ENCODE measurements around the gene ZNF219. TPM values are rescaled to one million over a fixed set of nuclear protein-coding genes. Genes with fewer than 3 reads are reported as not detected.
A peak's percentile ranks its signal among the peaks of the same experiment; 100 is the strongest.

The ZNF219 gene
- total RNA-seq, 1 donor from 2014 or later, result 143 TPM

DNA sequence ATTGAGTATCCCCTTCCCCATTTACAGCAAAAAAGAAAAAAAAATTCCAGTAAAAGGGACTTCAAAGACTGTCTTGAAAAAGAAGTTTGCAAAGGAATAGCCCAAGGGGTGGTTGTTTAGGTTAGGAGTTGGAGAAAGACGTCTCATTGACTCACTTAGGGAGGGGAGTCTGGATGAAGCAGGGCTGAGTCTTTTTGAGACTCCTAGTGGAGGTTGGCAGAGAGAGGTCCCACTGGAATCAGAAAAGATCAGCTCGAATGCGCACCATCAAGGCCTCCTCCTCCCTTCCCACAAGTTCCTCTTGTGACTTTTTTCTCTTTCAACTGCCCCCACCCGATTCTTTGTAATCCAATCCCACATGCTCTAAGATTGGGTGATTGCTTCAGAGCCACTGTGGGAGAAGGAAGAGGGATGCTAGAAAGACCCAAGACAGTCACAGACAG, 26.4 kb downstream of the ZNF219 start:
- Mint-ChIP-seq H3K4me3 (peak overlapping the region; percentile 96), H3K27me3 (ENCODE audit: low read depth) (peaks cover 2% of the 10 kb centered on the region), H3K27ac (ENCODE audit: unreplicated experiment) (peak overlapping the region; percentile 46), H3K9me3 (no peaks in the 10 kb centered on the region), H3K4me1 (peaks cover 53% of the 10 kb centered on the region), H3K36me3 (ENCODE audit: low read depth) (peaks cover 16% of the 10 kb centered on the region)
- TF ChIP-seq, protein P1, sequence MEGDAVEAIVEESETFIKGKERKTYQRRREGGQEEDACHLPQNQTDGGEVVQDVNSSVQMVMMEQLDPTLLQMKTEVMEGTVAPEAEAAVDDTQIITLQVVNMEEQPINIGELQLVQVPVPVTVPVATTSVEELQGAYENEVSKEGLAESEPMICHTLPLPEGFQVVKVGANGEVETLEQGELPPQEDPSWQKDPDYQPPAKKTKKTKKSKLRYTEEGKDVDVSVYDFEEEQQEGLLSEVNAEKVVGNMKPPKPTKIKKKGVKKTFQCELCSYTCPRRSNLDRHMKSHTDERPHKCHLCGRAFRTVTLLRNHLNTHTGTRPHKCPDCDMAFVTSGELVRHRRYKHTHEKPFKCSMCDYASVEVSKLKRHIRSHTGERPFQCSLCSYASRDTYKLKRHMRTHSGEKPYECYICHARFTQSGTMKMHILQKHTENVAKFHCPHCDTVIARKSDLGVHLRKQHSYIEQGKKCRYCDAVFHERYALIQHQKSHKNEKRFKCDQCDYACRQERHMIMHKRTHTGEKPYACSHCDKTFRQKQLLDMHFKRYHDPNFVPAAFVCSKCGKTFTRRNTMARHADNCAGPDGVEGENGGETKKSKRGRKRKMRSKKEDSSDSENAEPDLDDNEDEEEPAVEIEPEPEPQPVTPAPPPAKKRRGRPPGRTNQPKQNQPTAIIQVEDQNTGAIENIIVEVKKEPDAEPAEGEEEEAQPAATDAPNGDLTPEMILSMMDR (conservative IDR thresholded peaks at IDR 0.05), result no peak
- no peak for DNase-seq (ENCODE audit: low read depth, low spot score)

DNA sequence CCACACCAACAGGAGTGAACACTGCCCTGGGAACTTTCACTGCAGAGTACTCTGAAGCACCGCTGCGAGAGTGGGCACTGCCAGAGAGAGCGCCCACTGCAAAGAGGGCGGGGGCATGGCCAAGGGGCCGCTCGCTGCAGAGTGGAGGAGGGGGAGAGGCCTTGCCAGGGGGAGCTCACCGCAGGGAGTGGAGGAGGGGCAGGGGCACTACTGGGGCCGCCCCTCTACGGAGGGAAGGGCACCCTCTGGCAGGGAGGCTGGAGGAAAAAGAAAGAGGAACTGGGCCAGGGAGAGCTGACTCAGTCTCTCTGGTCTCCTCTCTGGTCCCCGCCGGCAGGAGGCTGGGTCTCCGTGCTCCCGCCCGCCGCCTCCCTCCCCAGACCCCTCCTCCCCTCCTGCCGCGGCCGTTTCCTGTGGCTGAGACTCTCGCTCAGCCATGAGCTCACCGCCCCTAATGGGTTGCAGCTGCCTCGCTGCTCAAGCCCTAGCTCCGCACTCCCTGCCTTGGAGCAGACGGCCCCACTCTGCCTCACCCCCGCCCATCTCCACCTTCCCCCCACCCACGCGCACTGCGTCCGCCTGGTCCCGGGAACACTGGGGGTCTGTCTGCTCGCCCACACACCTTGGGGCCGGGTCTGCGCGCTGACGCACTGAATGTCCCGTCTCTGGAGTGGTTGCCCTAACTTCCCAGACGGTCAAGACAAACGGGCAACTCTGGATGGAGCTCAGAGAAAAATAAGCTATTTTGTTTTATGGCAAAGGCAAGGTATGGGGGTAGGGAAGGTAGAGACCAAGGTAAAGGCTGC, 27.0 kb downstream of the ZNF219 start:
- Mint-ChIP-seq H3K27ac (ENCODE audit: unreplicated experiment) (peak overlapping the region; percentile 88), H3K9me3 (no peaks in the 10 kb centered on the region), H3K36me3 (ENCODE audit: low read depth) (peaks cover 14% of the 10 kb centered on the region), H3K4me3 (peak overlapping the region; percentile 96), H3K4me1 (peaks cover 53% of the 10 kb centered on the region), H3K27me3 (ENCODE audit: low read depth) (peaks cover 2% of the 10 kb centered on the region)
- peak; percentile 62 for DNase-seq (ENCODE audit: low read depth, low spot score)
- TF ChIP-seq, protein P1 (conservative IDR thresholded peaks at IDR 0.05), result no peak

DNA sequence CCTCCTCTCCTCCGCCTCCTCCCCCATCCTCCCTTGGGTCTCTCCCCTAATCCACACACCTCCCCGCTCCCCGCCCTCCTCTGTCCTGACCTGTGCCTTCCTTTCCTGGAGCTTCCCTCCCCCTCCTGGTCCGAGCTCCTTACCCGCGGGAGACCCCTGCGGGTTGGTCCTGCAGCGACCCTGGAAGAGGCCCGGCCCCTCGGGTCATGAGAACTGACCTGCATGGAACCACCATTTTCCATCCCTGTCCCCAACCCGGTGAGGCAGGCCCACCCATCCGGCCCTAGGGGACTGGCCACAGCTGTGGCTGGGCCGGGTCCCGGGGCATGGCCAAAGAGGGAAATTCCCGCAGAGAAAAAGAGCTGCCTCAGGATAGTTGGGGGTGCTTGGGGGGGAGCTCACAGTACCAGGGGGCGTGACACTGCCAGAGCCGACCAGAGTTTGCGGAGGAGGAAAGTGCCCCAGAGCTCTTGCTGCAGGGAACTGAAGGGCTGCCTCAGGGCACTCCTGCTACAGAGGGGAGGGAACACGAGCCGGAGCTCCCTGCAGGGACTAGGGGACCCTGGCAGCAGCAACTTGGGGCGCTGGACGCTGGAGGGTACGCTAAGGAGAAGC, 27.7 kb downstream of the ZNF219 start:
- no peaks in the 10 kb centered on the region for H3K9me3 Mint-ChIP-seq
- H3K4me3 Mint-ChIP-seq, result peak overlapping the region; percentile 96
- peaks cover 50% of the 10 kb centered on the region for H3K4me1 Mint-ChIP-seq
- DNase-seq (ENCODE audit: low read depth, low spot score), result peak; percentile 60
- peaks cover 2% of the 10 kb centered on the region for H3K27me3 Mint-ChIP-seq (ENCODE audit: low read depth)
- peak overlapping the region; percentile 88 for H3K27ac Mint-ChIP-seq (ENCODE audit: unreplicated experiment)
- TF ChIP-seq, protein P1 (conservative IDR thresholded peaks at IDR 0.05), result no peak
- peaks cover 7% of the 10 kb centered on the region for H3K36me3 Mint-ChIP-seq (ENCODE audit: low read depth)

DNA sequence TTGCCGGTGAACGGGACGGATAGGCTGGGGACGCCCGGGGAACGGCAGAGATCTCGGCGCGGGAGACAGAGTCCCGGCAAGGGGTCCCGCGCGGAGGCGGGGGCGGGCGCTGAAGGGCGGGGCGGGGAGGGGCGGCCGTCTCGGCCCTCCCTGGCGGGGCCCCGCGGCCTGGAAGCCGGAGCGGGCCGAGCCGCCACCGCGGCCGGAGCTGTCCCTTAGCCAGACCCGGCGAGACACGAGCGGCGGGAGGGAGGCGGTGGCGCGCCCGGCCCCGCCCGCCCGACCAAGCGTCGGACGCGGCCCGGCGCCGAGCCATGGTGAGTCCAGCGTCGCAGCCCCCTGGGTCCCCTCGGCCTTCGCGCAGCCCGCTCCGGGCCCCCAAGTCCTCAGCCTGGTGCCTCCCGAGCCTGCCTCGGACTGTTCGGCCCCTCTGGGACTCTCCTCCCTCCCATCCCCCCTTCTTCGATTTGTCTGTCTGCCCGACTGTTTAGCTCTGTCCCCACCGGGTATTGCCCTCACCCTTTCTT, 28.3 kb downstream of the ZNF219 start, which contains the start of gene ARHGEF40:
TSS of gene ARHGEF40 (plus strand) at position 222 of the 527 bp plus-strand sequence. CDS start at position 315, 93 bp downstream.
- H3K27me3 Mint-ChIP-seq (ENCODE audit: low read depth), result peaks cover 2% of the 10 kb centered on the region
- H3K4me1 Mint-ChIP-seq, result peaks cover 48% of the 10 kb centered on the region
- DNase-seq (ENCODE audit: low read depth, low spot score), result peak; percentile 62
- H3K4me3 Mint-ChIP-seq, result peak within 1 kb of the TSS; percentile 96
- H3K27ac Mint-ChIP-seq (ENCODE audit: unreplicated experiment), result peak within 1 kb of the TSS; percentile 97
- peaks cover 5% of the 10 kb centered on the region for H3K36me3 Mint-ChIP-seq (ENCODE audit: low read depth)
- TF ChIP-seq, protein P1 (conservative IDR thresholded peaks at IDR 0.05), result no peak
- no peaks in the 10 kb centered on the region for H3K9me3 Mint-ChIP-seq

DNA sequence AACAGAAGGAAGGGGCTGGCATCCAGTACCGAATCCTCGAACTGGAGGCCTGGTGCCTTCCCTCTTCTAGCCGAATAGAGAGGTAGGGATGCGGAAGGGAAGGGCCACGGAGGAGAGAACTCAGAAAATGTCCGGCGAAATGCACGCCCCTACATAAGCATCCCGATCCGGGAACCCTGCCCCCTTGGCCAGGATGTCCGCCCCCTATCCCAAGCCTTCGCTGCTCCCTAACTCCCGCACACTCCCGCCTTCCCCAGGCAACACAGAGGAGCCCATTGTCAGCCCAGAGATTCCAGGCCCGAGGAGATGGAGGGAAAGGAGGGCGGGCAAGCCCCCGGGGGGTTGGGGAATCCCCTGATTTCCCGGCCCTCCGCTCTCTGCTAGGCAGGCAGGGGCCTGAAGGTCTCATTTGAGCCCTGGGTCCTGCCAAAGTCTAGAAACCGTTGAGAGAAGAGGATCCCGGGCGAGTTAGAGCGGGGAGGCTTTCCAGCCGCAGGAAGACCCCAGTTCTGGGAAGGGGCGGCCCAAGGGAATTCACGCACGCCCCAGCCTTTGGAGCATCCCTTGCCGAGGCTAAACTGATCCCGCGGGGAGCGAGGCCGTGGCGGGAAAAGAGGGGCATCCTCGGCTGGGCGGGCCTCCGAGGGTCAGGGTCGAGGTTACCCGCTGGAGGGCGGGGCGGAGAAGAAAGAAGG, 28.9 kb downstream of the ZNF219 start:
- peaks cover 5% of the 10 kb centered on the region for H3K36me3 Mint-ChIP-seq (ENCODE audit: low read depth)
- H3K4me3 Mint-ChIP-seq, result peak overlapping the region; percentile 95
- peak overlapping the region; percentile 97 for H3K27ac Mint-ChIP-seq (ENCODE audit: unreplicated experiment)
- H3K27me3 Mint-ChIP-seq (ENCODE audit: low read depth), result peaks cover 2% of the 10 kb centered on the region
- peak; percentile 66 for DNase-seq (ENCODE audit: low read depth, low spot score)
- TF ChIP-seq, protein P1 (conservative IDR thresholded peaks at IDR 0.05), result no peak
- peaks cover 48% of the 10 kb centered on the region for H3K4me1 Mint-ChIP-seq
- H3K9me3 Mint-ChIP-seq, result no peaks in the 10 kb centered on the region
